ENCODE results near the gene RHNO1.

Gene RHNO1

DNA sequence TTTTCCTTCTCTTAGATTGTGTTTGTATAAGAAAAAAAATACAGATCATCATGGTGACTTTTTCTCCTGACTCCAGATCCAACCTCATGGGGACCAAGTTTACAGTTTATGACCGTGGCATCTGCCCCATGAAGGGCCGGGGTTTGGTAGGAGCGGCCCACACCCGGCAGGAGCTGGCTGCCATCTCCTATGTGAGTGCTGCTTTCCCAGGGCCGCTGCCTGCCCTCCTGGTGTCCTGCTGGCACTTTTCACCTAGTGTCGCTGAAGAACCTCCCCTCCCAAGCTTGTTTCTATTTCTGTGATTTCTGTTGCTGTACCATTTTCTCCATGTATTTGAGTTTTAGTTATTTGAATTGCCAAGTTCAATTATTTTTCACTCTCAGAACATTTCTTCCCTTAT, 57.3 kb downstream of the RHNO1 start:
- TF ChIP-seq EZH2 (IDR thresholded peaks at IDR 0.05; ENCODE audit: borderline replicate concordance, low read length) (no peak), CTCF (IDR thresholded peaks at IDR 0.05; ENCODE audit: low read length) (no peak)
- Histone ChIP-seq H3K9me2 (ENCODE audit: low read depth, low read length) (no peaks in the 10 kb centered on the region), H3K4me1 (ENCODE audit: insufficient read depth, low read length, severe bottlenecking) (no peaks in the 10 kb centered on the region), H3K79me2 (ENCODE audit: insufficient read depth, low read length) (no peaks in the 10 kb centered on the region), H3K4me3 (ENCODE audit: low read depth, low read length, poor library complexity, severe bottlenecking) (no peak overlapping the region), H3K9ac (ENCODE audit: low read length) (no peak overlapping the region), H3K4me2 (ENCODE audit: low read length) (no peak overlapping the region), H4K20me1 (ENCODE audit: insufficient read depth, low read length) (no peaks in the 10 kb centered on the region), H3K27ac (ENCODE audit: low read depth, low read length, poor library complexity, severe bottlenecking) (no peak overlapping the region), H3K27me3 (ENCODE audit: insufficient read depth, low read length) (no peaks in the 10 kb centered on the region), H2AFZ (ENCODE audit: low read length) (no peak overlapping the region), H3K9me3 (ENCODE audit: low read length) (no peaks in the 10 kb centered on the region), H3F3A (ENCODE audit: insufficient read depth, low read length) (no peaks in the 10 kb centered on the region), H3K36me3 (ENCODE audit: insufficient read depth, low read length) (peaks cover 46% of the 10 kb centered on the region)

DNA sequence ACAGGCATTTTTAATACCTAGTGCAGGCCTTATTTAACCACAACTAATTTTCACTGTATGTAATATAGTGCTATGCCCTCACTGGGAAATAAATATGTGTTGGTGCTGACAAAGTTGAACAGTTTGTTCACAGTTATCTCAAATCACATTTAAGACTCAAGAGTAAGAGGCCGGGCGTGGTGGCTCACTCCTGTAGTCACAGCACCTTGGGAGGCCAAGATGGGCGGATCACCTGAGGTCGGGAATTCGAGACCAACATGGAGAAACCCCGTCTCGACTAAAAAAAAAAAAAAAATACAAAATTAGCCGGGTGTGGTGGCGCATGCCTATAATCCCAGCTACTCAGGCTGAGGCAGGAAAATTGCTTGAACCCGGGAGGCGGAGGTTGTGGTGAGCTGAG, 59.3 kb downstream of the RHNO1 start:
- TF ChIP-seq EZH2 (IDR thresholded peaks at IDR 0.05; ENCODE audit: borderline replicate concordance, low read length) (no peak), CTCF (IDR thresholded peaks at IDR 0.05; ENCODE audit: low read length) (no peak)
- no peak overlapping the region for H3K27ac ChIP-seq (ENCODE audit: low read depth, low read length, poor library complexity, severe bottlenecking)
- no peaks in the 10 kb centered on the region for H3K4me1 ChIP-seq (ENCODE audit: insufficient read depth, low read length, severe bottlenecking)
- H4K20me1 ChIP-seq (ENCODE audit: insufficient read depth, low read length), result no peaks in the 10 kb centered on the region
- no peak overlapping the region for H3K4me2 ChIP-seq (ENCODE audit: low read length)
- H3K9me3 ChIP-seq (ENCODE audit: low read length), result no peaks in the 10 kb centered on the region
- H3K36me3 ChIP-seq (ENCODE audit: insufficient read depth, low read length), result peaks cover 50% of the 10 kb centered on the region
- no peaks in the 10 kb centered on the region for H3K9me2 ChIP-seq (ENCODE audit: low read depth, low read length)
- H2AFZ ChIP-seq (ENCODE audit: low read length), result no peak overlapping the region
- H3F3A ChIP-seq (ENCODE audit: insufficient read depth, low read length), result no peaks in the 10 kb centered on the region
- no peak overlapping the region for H3K4me3 ChIP-seq (ENCODE audit: low read depth, low read length, poor library complexity, severe bottlenecking)
- no peak overlapping the region for H3K9ac ChIP-seq (ENCODE audit: low read length)
- H3K27me3 ChIP-seq (ENCODE audit: insufficient read depth, low read length), result no peaks in the 10 kb centered on the region
- H3K79me2 ChIP-seq (ENCODE audit: insufficient read depth, low read length), result no peaks in the 10 kb centered on the region

DNA sequence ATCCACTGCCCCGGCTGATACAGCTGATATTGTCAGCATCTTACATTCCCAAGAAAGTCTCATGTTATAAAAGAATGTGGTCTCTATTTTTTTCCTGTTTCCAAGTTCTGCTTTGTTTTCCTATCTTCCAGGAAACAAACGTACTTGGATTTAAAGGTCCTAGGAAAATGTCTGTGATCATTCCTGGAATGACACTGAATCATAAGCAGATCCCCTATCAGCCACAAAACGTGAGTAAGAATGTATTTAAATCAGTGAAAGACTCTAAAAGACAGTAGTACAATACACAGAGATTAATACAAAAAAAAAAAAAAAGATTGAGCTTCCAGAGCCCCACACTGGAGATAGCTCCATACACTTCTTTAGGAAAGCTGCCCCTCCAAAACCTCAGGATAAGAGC, 60.5 kb downstream of the RHNO1 start:
- peaks cover 41% of the 10 kb centered on the region for H3K36me3 ChIP-seq (ENCODE audit: insufficient read depth, low read length)
- H4K20me1 ChIP-seq (ENCODE audit: insufficient read depth, low read length), result no peaks in the 10 kb centered on the region
- H3K9me3 ChIP-seq (ENCODE audit: low read length), result no peaks in the 10 kb centered on the region
- no peak overlapping the region for H3K4me3 ChIP-seq (ENCODE audit: low read depth, low read length, poor library complexity, severe bottlenecking)
- H3K4me1 ChIP-seq (ENCODE audit: insufficient read depth, low read length, severe bottlenecking), result no peaks in the 10 kb centered on the region
- H2AFZ ChIP-seq (ENCODE audit: low read length), result no peak overlapping the region
- TF ChIP-seq EZH2 (IDR thresholded peaks at IDR 0.05; ENCODE audit: borderline replicate concordance, low read length) (no peak), CTCF (IDR thresholded peaks at IDR 0.05; ENCODE audit: low read length) (no peak)
- H3K9ac ChIP-seq (ENCODE audit: low read length), result no peak overlapping the region
- no peaks in the 10 kb centered on the region for H3K27me3 ChIP-seq (ENCODE audit: insufficient read depth, low read length)
- no peak overlapping the region for H3K27ac ChIP-seq (ENCODE audit: low read depth, low read length, poor library complexity, severe bottlenecking)
- H3K79me2 ChIP-seq (ENCODE audit: insufficient read depth, low read length), result no peaks in the 10 kb centered on the region
- no peaks in the 10 kb centered on the region for H3K9me2 ChIP-seq (ENCODE audit: low read depth, low read length)
- no peaks in the 10 kb centered on the region for H3F3A ChIP-seq (ENCODE audit: insufficient read depth, low read length)
- no peak overlapping the region for H3K4me2 ChIP-seq (ENCODE audit: low read length)

Data from OCI-LY1 (cell line).